Measurements from ENCODE around the gene SAG.

DNA sequence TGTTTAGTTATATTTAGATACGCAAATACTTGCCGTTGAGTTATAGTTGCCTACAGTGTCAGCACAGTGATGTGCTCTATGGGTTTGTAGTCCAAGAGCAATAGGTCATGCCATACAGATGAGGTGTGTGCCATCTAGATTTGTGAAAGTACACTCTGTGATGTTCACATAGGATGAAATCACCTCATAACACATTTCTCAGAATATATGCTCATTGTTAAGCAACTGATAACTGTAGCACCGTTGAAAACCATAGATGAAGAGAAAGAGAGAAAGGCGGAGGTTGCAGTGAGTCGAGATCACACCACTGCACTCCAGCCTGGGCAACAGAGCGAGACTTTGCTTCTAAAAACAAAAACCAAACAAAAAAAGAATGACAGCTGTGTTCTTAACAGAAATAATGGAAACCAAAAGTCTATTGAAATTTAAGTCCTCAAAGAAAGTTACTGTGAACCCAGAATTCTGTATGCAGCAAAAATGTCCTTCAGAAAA lies 56.2 kb downstream of the SAG start:
- TF ChIP-seq CTCF (IDR thresholded peaks at IDR 0.05) = no peak
- no peak for TF ChIP-seq POLR2A (IDR thresholded peaks at IDR 0.05)

Data from lower leg skin (tissue), 3 donors.